Measurements from ENCODE around the gene PAQR4.

PAQR4 gene

DNA sequence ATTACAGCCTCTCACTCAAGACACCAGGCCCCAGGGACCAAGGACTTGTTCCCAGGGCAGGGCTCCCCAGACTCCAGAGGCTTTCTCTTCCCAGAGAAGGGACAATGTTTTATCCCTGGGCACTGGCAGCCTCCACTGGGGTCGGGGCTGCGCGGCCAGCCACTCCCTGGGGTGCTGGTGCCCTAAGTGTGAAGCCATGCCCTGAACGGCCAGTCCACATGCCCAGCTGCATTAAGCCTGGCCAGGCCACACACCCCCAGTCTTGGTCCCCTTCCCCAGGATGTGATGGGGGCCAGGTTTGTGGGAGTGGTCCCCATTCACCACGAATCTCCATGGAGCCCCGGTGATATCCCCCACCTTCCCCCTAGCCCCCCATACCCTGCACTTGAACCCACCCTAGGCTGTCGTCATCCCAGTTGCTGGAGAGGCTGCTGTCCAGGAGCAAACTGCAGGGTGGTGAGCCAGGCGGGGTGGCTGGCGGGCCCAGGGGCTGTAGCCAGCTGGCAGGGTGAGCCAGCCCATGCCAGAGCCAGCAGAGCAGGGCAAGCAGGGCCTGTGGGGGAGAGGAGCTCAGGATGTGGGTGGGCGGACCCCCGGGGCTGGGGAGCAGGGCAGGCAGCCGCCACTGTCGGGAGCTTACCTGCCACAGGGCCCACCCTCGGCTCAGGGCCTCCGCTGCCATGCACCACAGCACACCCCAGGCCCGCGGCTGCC is 4.6 kb downstream of the PAQR4 start:
- DNase-seq (ENCODE audit: low spot score in 2 of 2), result peak in 1 of 2 experiments; percentile 31
- Histone ChIP-seq H3K9me3 (no peaks in the 10 kb centered on the region), H3K27me3 (ENCODE audit: low read depth) (no peaks in the 10 kb centered on the region), H3K4me3 (no peak overlapping the region), H3K36me3 (replicated peaks) (peaks cover 93% of the 10 kb centered on the region), H3K4me1 (peaks cover 17% of the 10 kb centered on the region)
- in situ Hi-C loops (cut with MboI; ENCODE audit: low sequenced_read_pairs), result loop anchor here (5.0 kb wide), 1 partner anchor 49 kb away; the partner anchor contains the start of genes HCFC1R1, THOC6 and TNFRSF12A

DNA sequence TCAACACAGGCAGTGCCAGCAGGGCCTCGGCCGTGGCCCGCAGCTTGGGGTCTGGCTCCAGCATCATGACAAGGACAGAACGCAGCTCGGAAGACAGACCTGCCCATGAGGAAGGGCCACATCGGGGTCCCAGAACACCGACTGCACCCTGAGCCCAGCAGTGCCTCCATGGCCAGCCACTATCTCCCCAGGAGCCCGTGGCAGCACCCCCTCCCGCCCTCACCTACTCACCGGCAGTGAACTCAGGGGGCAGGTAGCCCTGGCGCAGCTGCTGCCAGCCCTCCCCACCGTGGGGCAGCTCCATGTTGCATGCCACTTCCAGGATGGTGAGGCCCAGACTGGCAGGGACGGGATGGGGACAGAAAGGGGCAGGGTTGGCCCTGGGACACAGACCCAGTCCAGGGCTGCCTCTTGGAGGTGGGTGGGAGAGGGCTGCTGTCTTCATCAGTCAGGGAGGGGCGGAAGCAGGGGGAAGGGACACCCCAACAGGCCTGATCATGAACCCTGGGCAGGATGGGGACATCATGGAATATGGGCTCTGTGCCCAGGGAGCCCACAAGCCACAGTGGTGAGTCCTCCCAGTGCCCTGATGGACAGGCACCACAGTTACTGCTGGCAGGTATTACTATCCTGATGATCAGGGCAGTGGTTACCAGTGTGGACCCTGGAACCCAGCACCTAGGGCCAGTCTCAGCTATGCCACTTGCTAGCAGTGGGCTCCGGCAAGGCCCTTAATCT is 5.3 kb downstream of the PAQR4 start:
- Histone ChIP-seq H3K36me3 (replicated peaks) (peaks cover 97% of the 10 kb centered on the region), H3K9me3 (no peaks in the 10 kb centered on the region), H3K4me3 (no peak overlapping the region), H3K27me3 (ENCODE audit: low read depth) (no peaks in the 10 kb centered on the region), H3K4me1 (peaks cover 22% of the 10 kb centered on the region)
- in situ Hi-C loops (cut with MboI; ENCODE audit: low sequenced_read_pairs), result loop anchor here (5.0 kb wide), 1 partner anchor 48 kb away; the partner anchor contains the start of genes HCFC1R1, THOC6 and TNFRSF12A
- DNase-seq (ENCODE audit: low spot score in 2 of 2), result no peak

- DNase-seq (ENCODE audit: low spot score in 2 of 2), result no peak
- no peak overlapping the region for H3K4me3 ChIP-seq
- H3K9me3 ChIP-seq, result no peaks in the 10 kb centered on the region
- in situ Hi-C loops (cut with MboI; ENCODE audit: low sequenced_read_pairs), result no loop called here
- peaks cover 23% of the 10 kb centered on the region for H3K4me1 ChIP-seq
- no peaks in the 10 kb centered on the region for H3K27me3 ChIP-seq (ENCODE audit: low read depth)
- H3K36me3 ChIP-seq (replicated peaks), result peaks cover 92% of the 10 kb centered on the region
These were observed 6.1 kb downstream of the PAQR4 start for GRCh38 chr16:2975161-2975795.

- Histone ChIP-seq H3K36me3 (replicated peaks) (peaks cover 82% of the 10 kb centered on the region), H3K9me3 (no peaks in the 10 kb centered on the region), H3K27me3 (ENCODE audit: low read depth) (no peaks in the 10 kb centered on the region), H3K4me1 (peaks cover 24% of the 10 kb centered on the region), H3K4me3 (no peak overlapping the region)
- in situ Hi-C loops (cut with MboI; ENCODE audit: low sequenced_read_pairs), result no loop called here
- DNase-seq (ENCODE audit: low spot score in 2 of 2), result no peak
These were observed 7.1 kb downstream of the PAQR4 start for GRCh38 chr16:2976201-2976600.

GRCh38 chr16:2976673-2977072 is 7.5 kb downstream of the PAQR4 start:
- Histone ChIP-seq H3K9me3 (no peaks in the 10 kb centered on the region), H3K4me3 (no peak overlapping the region), H3K27me3 (ENCODE audit: low read depth) (no peaks in the 10 kb centered on the region), H3K4me1 (peaks cover 28% of the 10 kb centered on the region), H3K36me3 (replicated peaks) (peaks cover 78% of the 10 kb centered on the region)
- in situ Hi-C loops (cut with MboI; ENCODE audit: low sequenced_read_pairs), result no loop called here
- DNase-seq (ENCODE audit: low spot score in 2 of 2), result no peak

- in situ Hi-C loops (cut with MboI; ENCODE audit: low sequenced_read_pairs), result no loop called here
These were observed 8.3 kb downstream of the PAQR4 start for GRCh38 chr16:2977440-2977839.

GRCh38 chr16:2979669-2980226 is 10.6 kb downstream of the PAQR4 start:
- in situ Hi-C loops (cut with MboI; ENCODE audit: low sequenced_read_pairs), result no loop called here
- H3K9me3 ChIP-seq, result no peaks in the 10 kb centered on the region
- peaks cover 37% of the 10 kb centered on the region for H3K4me1 ChIP-seq

More at GRCh38 chr16:2977440-2977839, 8.3 kb downstream of the PAQR4 start:
- Histone ChIP-seq H3K4me1 (peaks cover 30% of the 10 kb centered on the region), H3K27me3 (ENCODE audit: low read depth) (no peaks in the 10 kb centered on the region), H3K4me3 (no peak overlapping the region), H3K9me3 (no peaks in the 10 kb centered on the region), H3K36me3 (replicated peaks) (peaks cover 70% of the 10 kb centered on the region)
- DNase-seq (ENCODE audit: low spot score in 2 of 2), result no peak

DNA sequence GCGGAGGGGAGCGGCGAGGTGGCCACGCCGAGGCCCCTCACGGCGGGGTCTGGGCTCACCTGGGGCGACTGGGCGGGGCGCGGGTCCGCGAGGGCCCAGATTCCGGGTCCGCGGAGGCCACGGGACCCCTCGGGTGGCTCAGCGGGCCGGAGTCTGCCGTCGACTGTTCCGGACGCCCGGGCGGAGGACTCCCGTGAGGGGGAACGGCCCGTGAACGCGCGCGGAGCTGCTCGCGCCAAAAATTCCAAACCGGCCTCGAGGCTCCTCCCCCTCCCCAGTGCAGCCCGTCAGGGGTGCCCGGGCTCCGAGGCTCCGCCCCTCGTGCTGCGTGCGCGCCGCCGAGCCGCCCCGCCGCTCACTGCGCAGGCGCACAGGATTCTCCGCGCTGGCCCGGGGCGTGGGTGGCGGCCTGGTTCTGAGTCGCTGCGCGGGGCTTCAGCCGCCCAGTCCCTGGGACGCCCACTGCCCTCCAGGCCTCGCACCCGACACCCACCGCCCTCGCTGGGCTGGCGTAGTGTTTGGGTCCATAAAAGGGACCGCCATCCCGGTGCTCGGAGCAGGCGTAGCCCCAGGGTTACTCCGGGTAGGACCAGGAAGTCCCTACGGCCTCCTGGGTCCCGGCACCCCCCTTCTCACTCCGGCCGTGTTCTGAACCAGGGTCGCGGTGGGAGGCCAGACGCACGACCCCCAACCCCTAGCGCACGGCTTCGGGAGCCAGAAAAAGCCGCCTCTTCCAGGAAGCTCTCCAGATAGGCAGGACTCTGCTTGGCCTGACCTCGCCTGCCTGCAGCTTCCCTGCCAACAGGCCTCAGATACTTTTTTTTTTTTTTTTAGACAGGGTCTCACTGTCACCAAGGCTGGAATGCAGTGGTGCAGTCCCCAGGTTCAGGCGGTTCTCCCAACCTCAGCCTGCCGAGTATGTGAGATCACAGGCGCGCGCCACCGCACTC is 11.4 kb downstream of the PAQR4 start, which contains the start of gene PKMYT1:
Gene PKMYT1, minus strand, starts transcription at position 220 of the 950 bp plus-strand sequence. CDS start 789 bp downstream, outside the sequence.
- Histone ChIP-seq H3K4me3 (peak within 1 kb of the TSS; percentile 78), H3K27me3 (ENCODE audit: low read depth) (no peaks in the 10 kb centered on the region), H3K9me3 (no peaks in the 10 kb centered on the region), H3K36me3 (replicated peaks) (peaks cover 39% of the 10 kb centered on the region), H3K4me1 (peaks cover 37% of the 10 kb centered on the region)
- in situ Hi-C loops (cut with MboI; ENCODE audit: low sequenced_read_pairs), result no loop called here
- peak; percentile 84 to 95 for DNase-seq (ENCODE audit: low spot score in 2 of 2)

More at GRCh38 chr16:2979669-2980226, 10.6 kb downstream of the PAQR4 start:
- peak in 1 of 2 experiments; percentile 76 for DNase-seq (ENCODE audit: low spot score in 2 of 2)
- Histone ChIP-seq H3K27me3 (ENCODE audit: low read depth) (no peaks in the 10 kb centered on the region), H3K4me3 (peak overlapping the region; percentile 78), H3K36me3 (replicated peaks) (peaks cover 47% of the 10 kb centered on the region)

DNA sequence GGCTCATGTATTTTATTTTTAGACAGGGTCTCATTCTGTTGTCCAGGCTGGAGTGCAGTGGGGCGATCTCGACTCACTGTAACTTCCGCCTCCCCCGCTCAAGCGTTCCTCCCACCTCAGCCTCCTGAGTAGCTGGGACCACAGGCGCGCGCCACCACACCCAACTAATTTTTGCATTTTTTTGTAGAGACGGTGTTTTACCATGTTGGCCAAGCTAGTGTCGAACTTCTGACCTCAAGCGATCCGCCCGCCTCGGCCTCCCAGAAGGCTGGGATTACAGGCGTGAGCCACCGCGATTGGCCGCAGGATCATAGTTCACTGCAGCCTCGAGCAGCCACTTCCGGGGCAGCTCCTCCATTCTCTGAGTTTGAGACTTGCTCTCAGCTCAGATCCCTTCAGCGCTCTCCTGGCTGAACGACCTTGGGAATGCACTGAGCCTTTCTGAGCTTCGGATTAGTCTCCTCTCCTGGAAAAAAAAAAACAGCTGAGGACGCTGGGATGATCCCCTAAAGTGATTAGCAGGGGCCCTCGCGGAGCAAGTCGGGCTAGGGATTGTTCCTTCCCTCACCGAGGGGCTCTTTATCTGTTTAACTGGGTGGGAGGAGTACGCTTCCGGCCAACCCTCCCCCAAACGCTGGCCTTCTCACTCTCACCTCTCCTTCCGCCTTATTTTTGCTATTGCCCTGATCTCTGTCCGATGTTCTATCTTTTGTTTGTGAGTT is 12.2 kb downstream of the PAQR4 start:
- DNase-seq (ENCODE audit: low spot score in 2 of 2), result peak in 1 of 2 experiments; percentile 57
- in situ Hi-C loops (cut with MboI; ENCODE audit: low sequenced_read_pairs), result no loop called here
- H3K4me1 ChIP-seq, result peaks cover 37% of the 10 kb centered on the region
- peak overlapping the region; percentile 78; the same call in 1 of the 2 replicates for H3K4me3 ChIP-seq
- no peaks in the 10 kb centered on the region for H3K27me3 ChIP-seq (ENCODE audit: low read depth)
- peaks cover 31% of the 10 kb centered on the region for H3K36me3 ChIP-seq (replicated peaks)
- no peaks in the 10 kb centered on the region for H3K9me3 ChIP-seq

DNA sequence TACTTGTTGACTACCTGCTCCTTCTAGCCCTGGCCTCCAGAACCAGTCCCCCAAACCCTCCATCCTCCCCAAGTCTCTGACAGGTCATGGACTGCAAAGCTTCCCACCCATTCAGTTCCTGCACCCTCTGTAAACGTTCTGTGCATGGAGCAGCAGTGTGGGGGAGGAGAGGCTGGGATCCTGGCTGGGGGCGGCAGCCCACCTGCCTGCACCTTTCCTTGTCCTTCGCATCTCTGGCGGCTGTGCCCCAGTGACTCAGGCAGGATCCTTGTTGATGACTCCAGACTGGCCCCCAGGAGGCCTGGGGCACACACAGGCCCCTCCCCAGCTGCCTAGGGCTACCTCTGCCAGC is 12.7 kb downstream of the PAQR4 start:
- no peaks in the 10 kb centered on the region for H3K9me3 ChIP-seq
- DNase-seq (ENCODE audit: low spot score in 2 of 2), result no peak
- peaks cover 26% of the 10 kb centered on the region for H3K36me3 ChIP-seq (replicated peaks)
- H3K4me1 ChIP-seq, result peaks cover 37% of the 10 kb centered on the region
- H3K27me3 ChIP-seq (ENCODE audit: low read depth), result no peaks in the 10 kb centered on the region
- no peak overlapping the region for H3K4me3 ChIP-seq
- in situ Hi-C loops (cut with MboI; ENCODE audit: low sequenced_read_pairs), result no loop called here

GRCh38 chr16:2982402-2982801 is 13.3 kb downstream of the PAQR4 start:
- in situ Hi-C loops (cut with MboI; ENCODE audit: low sequenced_read_pairs), result no loop called here
- H3K27me3 ChIP-seq (ENCODE audit: low read depth), result no peaks in the 10 kb centered on the region
- H3K36me3 ChIP-seq (replicated peaks), result peaks cover 20% of the 10 kb centered on the region
- DNase-seq (ENCODE audit: low spot score in 2 of 2), result no peak
- no peak overlapping the region for H3K4me3 ChIP-seq
- peaks cover 37% of the 10 kb centered on the region for H3K4me1 ChIP-seq
- H3K9me3 ChIP-seq, result no peaks in the 10 kb centered on the region

DNA sequence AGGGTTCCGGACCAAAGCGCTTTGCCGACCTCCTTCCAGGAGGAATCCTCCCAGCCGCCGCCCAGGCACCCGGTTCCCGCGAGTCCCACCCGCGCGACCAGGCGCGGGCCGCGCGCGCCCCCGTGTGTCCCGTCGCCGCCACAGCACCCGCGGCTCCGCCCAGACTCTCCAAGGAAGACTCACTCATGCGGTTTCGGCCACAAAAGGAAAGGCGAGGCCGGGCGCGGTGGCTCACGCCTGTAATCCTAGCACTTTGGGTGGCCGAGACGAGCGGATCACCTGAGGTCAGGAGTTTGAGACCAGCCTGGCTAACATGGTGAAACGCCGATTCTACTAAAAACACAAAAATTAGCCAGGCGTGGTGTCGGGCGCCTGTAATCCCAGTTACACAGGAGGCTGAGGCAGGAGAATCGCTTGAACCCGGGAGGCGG is 14.6 kb downstream of the PAQR4 start:
- H3K4me3 ChIP-seq, result 0 out of 2 replicates have a peak overlapping the region, but pooled peaks have one; percentile 14
- H3K9me3 ChIP-seq, result no peaks in the 10 kb centered on the region
- H3K36me3 ChIP-seq (replicated peaks), result peaks cover 7% of the 10 kb centered on the region
- H3K4me1 ChIP-seq, result peaks cover 30% of the 10 kb centered on the region
- H3K27me3 ChIP-seq (ENCODE audit: low read depth), result no peaks in the 10 kb centered on the region
- in situ Hi-C loops (cut with MboI; ENCODE audit: low sequenced_read_pairs), result no loop called here
- peak; percentile 79 to 93 for DNase-seq (ENCODE audit: low spot score in 2 of 2)

Measured in HAP-1 (cell line).